ENCODE results near the gene RBM47. TPM values are rescaled to one million over a fixed set of nuclear protein-coding genes. Genes with fewer than 3 reads are reported as not detected.

Gene RBM47
- total and polyA plus RNA-seq, 9 of the 15 experiments (the other 6 are each of a cell fraction or from before 2014, with no cell fraction given) = 1.4 to 6.4 (median 3.3) TPM

DNA sequence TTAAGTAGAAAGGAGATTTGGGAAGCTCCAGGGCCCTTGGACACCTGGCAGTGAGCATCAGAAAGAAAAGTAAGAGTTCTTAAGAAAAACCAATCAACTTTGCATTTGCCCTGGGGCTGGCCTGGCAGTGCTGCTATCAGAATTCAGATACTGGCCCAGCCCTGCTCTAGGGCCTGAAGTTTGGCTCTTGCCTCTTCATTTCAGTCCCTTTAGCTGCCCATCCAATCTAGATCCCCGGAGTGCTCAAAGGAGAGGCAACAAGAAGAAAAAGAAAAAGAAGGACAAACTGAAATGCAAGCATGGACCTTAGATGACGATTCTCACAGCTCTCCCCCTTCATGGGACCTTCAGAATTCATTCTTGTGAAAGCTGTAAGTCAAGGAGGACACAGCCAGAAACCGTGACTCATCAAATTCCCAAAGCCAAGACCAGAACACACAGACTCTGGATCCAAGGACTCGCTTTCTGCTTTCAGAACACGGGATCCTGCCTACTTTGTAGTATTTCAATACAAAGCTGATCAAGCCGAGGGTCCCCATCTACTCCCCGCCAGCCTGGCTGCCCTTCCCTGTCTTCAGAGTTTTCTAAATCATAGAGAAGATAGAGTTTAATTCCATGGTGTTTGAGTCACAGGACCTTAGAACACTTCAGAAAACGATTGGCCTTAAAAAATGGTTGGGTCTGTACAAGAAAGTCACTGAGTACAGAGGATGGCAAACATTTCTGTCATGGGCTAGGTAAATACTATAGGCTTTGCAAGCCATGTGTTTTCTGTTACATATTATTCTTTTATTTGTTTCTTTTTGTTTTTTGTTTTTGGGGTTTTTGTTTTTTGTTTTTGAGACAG, 103.7 kb downstream of the RBM47 start (continued):
- TF ChIP-seq STAT5A (IDR thresholded peaks at IDR 0.05; ENCODE audit: borderline replicate concordance, low read length) (no peak), LEF1 (IDR thresholded peaks at IDR 0.05) (peak; percentile 50; the same call in 1 of the 2 replicates), MAZ (CRISPR knock-in tag; conservative IDR thresholded peaks at IDR 0.05 in 1 of 2, IDR thresholded peaks at IDR 0.05 in 1 of 2) (0 out of 4 replicates have a peak, but pooled peaks of 1 of the 2 experiments have one; percentile 18), ZNF707 (CRISPR knock-in tag; conservative IDR thresholded peaks at IDR 0.05) (no peak), XRCC3 (IDR thresholded peaks at IDR 0.05) (no peak), C11orf30 (IDR thresholded peaks at IDR 0.05; ENCODE audit: low read depth) (peak; percentile 98), ZFP1 (CRISPR knock-in tag; IDR thresholded peaks at IDR 0.05) (no peak), CAMTA2 (CRISPR knock-in tag; conservative IDR thresholded peaks at IDR 0.05) (no peak), HEY1 (CRISPR knock-in tag; IDR thresholded peaks at IDR 0.05; ENCODE audit: borderline replicate concordance) (no peak), TCF7L2 (IDR thresholded peaks at IDR 0.05; ENCODE audit: low read depth, low read length) (no peak), MCM3 (IDR thresholded peaks at IDR 0.05) (no peak), NFRKB (IDR thresholded peaks at IDR 0.05; ENCODE audit: low read depth) (peak; percentile 55; the same call in 1 of the 2 replicates), RBFOX2 (IDR thresholded peaks at IDR 0.05; ENCODE audit: low read depth, low read length) (0 out of 2 replicates have a peak, but pooled peaks have one; percentile 14), PTTG1 (tag; IDR thresholded peaks at IDR 0.05; ENCODE audit: low read depth) (no peak), ZFP30 (CRISPR knock-in tag; IDR thresholded peaks at IDR 0.05; ENCODE audit: borderline replicate concordance) (no peak), CBX8 (IDR thresholded peaks at IDR 0.05; ENCODE audit: borderline replicate concordance, extremely low read depth, low read depth, low read length, poor library complexity, severe bottlenecking) (no peak)
- TF ChIP-seq, protein P1, sequence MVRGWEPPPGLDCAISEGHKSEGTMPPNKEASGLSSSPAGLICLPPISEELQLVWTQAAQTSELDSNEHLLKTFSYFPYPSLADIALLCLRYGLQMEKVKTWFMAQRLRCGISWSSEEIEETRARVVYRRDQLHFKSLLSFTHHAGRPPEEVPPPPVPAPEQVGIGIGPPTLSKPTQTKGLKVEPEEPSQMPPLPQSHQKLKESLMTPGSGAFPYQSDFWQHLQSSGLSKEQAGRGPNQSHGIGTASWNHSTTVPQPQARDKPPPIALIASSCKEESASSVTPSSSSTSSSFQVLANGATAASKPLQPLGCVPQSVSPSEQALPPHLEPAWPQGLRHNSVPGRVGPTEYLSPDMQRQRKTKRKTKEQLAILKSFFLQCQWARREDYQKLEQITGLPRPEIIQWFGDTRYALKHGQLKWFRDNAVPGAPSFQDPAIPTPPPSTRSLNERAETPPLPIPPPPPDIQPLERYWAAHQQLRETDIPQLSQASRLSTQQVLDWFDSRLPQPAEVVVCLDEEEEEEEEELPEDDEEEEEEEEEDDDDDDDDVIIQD (CRISPR knock-in tag; IDR thresholded peaks at IDR 0.05) = no peak
- TF ChIP-seq, protein P2, sequence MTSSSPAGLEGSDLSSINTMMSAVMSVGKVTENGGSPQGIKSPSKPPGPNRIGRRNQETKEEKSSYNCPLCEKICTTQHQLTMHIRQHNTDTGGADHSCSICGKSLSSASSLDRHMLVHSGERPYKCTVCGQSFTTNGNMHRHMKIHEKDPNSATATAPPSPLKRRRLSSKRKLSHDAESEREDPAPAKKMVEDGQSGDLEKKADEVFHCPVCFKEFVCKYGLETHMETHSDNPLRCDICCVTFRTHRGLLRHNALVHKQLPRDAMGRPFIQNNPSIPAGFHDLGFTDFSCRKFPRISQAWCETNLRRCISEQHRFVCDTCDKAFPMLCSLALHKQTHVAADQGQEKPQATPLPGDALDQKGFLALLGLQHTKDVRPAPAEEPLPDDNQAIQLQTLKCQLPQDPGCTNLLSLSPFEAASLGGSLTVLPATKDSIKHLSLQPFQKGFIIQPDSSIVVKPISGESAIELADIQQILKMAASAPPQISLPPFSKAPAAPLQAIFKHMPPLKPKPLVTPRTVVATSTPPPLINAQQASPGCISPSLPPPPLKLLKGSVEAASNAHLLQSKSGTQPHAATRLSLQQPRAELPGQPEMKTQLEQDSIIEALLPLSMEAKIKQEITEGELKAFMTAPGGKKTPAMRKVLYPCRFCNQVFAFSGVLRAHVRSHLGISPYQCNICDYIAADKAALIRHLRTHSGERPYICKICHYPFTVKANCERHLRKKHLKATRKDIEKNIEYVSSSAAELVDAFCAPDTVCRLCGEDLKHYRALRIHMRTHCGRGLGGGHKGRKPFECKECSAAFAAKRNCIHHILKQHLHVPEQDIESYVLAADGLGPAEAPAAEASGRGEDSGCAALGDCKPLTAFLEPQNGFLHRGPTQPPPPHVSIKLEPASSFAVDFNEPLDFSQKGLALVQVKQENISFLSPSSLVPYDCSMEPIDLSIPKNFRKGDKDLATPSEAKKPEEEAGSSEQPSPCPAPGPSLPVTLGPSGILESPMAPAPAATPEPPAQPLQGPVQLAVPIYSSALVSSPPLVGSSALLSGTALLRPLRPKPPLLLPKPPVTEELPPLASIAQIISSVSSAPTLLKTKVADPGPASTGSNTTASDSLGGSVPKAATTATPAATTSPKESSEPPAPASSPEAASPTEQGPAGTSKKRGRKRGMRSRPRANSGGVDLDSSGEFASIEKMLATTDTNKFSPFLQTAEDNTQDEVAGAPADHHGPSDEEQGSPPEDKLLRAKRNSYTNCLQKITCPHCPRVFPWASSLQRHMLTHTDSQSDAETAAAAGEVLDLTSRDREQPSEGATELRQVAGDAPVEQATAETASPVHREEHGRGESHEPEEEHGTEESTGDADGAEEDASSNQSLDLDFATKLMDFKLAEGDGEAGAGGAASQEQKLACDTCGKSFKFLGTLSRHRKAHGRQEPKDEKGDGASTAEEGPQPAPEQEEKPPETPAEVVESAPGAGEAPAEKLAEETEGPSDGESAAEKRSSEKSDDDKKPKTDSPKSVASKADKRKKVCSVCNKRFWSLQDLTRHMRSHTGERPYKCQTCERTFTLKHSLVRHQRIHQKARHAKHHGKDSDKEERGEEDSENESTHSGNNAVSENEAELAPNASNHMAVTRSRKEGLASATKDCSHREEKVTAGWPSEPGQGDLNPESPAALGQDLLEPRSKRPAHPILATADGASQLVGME (CRISPR knock-in tag; IDR thresholded peaks at IDR 0.05) = no peak
- TF ChIP-seq, protein P3, sequence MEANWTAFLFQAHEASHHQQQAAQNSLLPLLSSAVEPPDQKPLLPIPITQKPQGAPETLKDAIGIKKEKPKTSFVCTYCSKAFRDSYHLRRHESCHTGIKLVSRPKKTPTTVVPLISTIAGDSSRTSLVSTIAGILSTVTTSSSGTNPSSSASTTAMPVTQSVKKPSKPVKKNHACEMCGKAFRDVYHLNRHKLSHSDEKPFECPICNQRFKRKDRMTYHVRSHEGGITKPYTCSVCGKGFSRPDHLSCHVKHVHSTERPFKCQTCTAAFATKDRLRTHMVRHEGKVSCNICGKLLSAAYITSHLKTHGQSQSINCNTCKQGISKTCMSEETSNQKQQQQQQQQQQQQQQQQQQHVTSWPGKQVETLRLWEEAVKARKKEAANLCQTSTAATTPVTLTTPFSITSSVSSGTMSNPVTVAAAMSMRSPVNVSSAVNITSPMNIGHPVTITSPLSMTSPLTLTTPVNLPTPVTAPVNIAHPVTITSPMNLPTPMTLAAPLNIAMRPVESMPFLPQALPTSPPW (CRISPR knock-in tag; IDR thresholded peaks at IDR 0.05) = no peak
